Activated T-cell treated with anti-CD3 and anti-CD28 coated beads for 48 hours (primary cell): ENCODE results near the gene NR2C2AP.

ENCODE experiments used
- DNase-seq: peaks from one replicate; pipeline ENCODE4 v3.0.0-alpha.2; 2020; ENCODE audit warnings: low read depth

NR2C2AP gene

GRCh38 chr19:19214892-19215291 is 11.7 kb upstream of the NR2C2AP start:
- DNase-seq, result no peak

- DNase-seq, result no peak
Measured at GRCh38 chr19:19214159-19214490, 10.9 kb upstream of the NR2C2AP start.

GRCh38 chr19:19213426-19214158 is 10.4 kb upstream of the NR2C2AP start:
- DNase-seq, result no peak

- no peak for DNase-seq
Measured at GRCh38 chr19:19212916-19213315, 9.7 kb upstream of the NR2C2AP start.

GRCh38 chr19:19211499-19212420 is 8.5 kb upstream of the NR2C2AP start, which contains the start of gene NCAN:
TSS of gene NCAN (plus strand) at chr19:19211958. CDS start at chr19:19216954, 4,996 bp downstream.
- no peak for DNase-seq

- no peak for DNase-seq
Measured at GRCh38 chr19:19209372-19209771, 6.2 kb upstream of the NR2C2AP start.

- DNase-seq, result no peak
Measured at GRCh38 chr19:19207637-19208572, 4.7 kb upstream of the NR2C2AP start.

GRCh38 chr19:19206938-19207337 is 3.7 kb upstream of the NR2C2AP start:
- no peak for DNase-seq

- DNase-seq, result no peak
Measured at GRCh38 chr19:19205416-19206410, 2.5 kb upstream of the NR2C2AP start.

GRCh38 chr19:19204181-19204580 is 967 bp upstream of the NR2C2AP start:
- no peak for DNase-seq

- no peak for DNase-seq
Measured at GRCh38 chr19:19202707-19203011, 555 bp downstream of the NR2C2AP start.

GRCh38 chr19:19201697-19202630 is 1.2 kb downstream of the NR2C2AP start:
- no peak for DNase-seq

GRCh38 chr19:19193926-19194325 is 9.3 kb downstream of the NR2C2AP start:
- DNase-seq, result no peak

GRCh38 chr19:19192910-19193423 is 10.2 kb downstream of the NR2C2AP start:
- no peak for DNase-seq

- peak; percentile 98 for DNase-seq
Measured at GRCh38 chr19:19192078-19192882, 10.9 kb downstream of the NR2C2AP start, which contains the start of the genes BORCS8 and RFXANK. TSS of gene BORCS8 (minus strand) at chr19:19192152. CDS start at chr19:19192117, 35 bp downstream. TSS of gene RFXANK (plus strand) at chr19:19192258. CDS start at chr19:19193947, 1,689 bp downstream.

- no peak for DNase-seq
Measured at GRCh38 chr19:19191768-19192077, 11.5 kb downstream of the NR2C2AP start.

GRCh38 chr19:19186742-19187141 is 16.5 kb downstream of the NR2C2AP start:
- no peak for DNase-seq

GRCh38 chr19:19185853-19186740 is 17.1 kb downstream of the NR2C2AP start:
- peak; percentile 38 for DNase-seq
